IMR-90 (cell line): ENCODE results near the gene KCTD4.
"Not testable (repeated sequence)": the region's sequence is repeated elsewhere in the genome, so short reads cannot be mapped to it uniquely, and the experiment has no call there.

Experiments used
- BHLHE40 ChIP-seq: fragments of 150-350 bp; IDR thresholded peaks from 2 replicates; pipeline ENCODE4 v1.6.1; 2016; ENCODE audit warnings: mild to moderate bottlenecking, low read depth, low read length
- ELK1 ChIP-seq: fragments of 150-350 bp; IDR thresholded peaks from 2 replicates; pipeline ENCODE4 v1.6.1; 2016; ENCODE audit warnings: low read depth, mild to moderate bottlenecking, low read length, moderate library complexity, borderline replicate concordance
- FOS ChIP-seq: fragments of 150-350 bp; IDR thresholded peaks from 2 replicates; pipeline ENCODE4 v1.6.1; 2016; ENCODE audit warnings: low read depth, low read length
- MAFK ChIP-seq: IDR thresholded peaks from 2 replicates; pipeline ENCODE4 v1.6.1; 2012; ENCODE audit warnings: low read depth, low read length, improper control_type of control experiment
- MAZ ChIP-seq: IDR thresholded peaks from 2 replicates; pipeline ENCODE4 v1.6.1; 2012; ENCODE audit warnings: low read depth, mild to moderate bottlenecking, low read length, improper control_type of control experiment, moderate library complexity, borderline replicate concordance
- MXI1 ChIP-seq: IDR thresholded peaks from 2 replicates; pipeline ENCODE4 v1.6.1; 2012; ENCODE audit warnings: low read depth, mild to moderate bottlenecking, low read length, moderate library complexity, borderline replicate concordance
- POLR2A ChIP-seq: IDR thresholded peaks from 2 replicates; pipeline ENCODE4 v1.6.1; 2012; ENCODE audit warnings: mild to moderate bottlenecking, low read depth, low read length
- RAD21 ChIP-seq: IDR thresholded peaks from 2 replicates; pipeline ENCODE4 v1.6.1; 2012; ENCODE audit warnings: low read length, improper control_type of control experiment
- RCOR1 ChIP-seq: IDR thresholded peaks from 2 replicates; pipeline ENCODE4 v1.6.1; 2012; ENCODE audit warnings: mild to moderate bottlenecking, low read length, improper control_type of control experiment; ENCODE audit not compliant: insufficient replicate concordance
- USF2 ChIP-seq: fragments of 150-350 bp; IDR thresholded peaks from 2 replicates; pipeline ENCODE4 v1.6.1; 2017; ENCODE audit warnings: mild to moderate bottlenecking, antibody characterized with exemption, low read length, low read depth
- TF ChIP-seq, protein P1 (sequence below): conservative IDR thresholded peaks from 2 replicates; pipeline ENCODE4 v1.5.1; 2012; ENCODE audit warnings: mild to moderate bottlenecking, low read depth, low read length, improper control_type of control experiment

DNA sequence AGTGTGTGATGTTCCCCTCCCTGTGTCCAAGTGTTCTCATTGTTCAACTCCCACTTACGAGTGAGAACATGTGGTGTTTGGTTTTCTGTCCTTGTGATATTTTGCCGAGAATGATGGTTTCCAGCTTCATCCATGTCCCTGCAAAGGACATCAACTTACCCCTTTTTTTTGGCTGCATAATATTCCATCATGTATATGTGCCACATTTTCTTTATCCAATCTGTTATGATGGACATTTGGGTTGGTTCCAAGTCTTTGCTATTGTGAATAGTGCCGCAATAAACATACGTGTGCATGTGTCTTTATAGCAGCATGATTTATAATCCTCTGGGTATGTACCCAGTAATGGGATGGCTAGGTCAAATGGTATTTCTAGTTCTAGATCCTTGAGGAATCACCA is 11.8 kb downstream of the KCTD4 start:
- TF ChIP-seq, protein P1, sequence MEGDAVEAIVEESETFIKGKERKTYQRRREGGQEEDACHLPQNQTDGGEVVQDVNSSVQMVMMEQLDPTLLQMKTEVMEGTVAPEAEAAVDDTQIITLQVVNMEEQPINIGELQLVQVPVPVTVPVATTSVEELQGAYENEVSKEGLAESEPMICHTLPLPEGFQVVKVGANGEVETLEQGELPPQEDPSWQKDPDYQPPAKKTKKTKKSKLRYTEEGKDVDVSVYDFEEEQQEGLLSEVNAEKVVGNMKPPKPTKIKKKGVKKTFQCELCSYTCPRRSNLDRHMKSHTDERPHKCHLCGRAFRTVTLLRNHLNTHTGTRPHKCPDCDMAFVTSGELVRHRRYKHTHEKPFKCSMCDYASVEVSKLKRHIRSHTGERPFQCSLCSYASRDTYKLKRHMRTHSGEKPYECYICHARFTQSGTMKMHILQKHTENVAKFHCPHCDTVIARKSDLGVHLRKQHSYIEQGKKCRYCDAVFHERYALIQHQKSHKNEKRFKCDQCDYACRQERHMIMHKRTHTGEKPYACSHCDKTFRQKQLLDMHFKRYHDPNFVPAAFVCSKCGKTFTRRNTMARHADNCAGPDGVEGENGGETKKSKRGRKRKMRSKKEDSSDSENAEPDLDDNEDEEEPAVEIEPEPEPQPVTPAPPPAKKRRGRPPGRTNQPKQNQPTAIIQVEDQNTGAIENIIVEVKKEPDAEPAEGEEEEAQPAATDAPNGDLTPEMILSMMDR = not testable (repeated sequence)
- not testable (repeated sequence) for TF ChIP-seq POLR2A, MXI1, USF2, FOS, MAZ, ELK1, RCOR1, MAFK, RAD21, BHLHE40
